GM19023 (cell line): ENCODE results near the gene CAPN12.
"Not testable (repeated sequence)": the region's sequence is repeated elsewhere in the genome, so short reads cannot be mapped to it uniquely, and the experiment has no call there.

ENCODE experiments used
- ATAC-seq: cut with Tn5 transposase; IDR thresholded peaks from one replicate; pipeline ENCODE4 v1.9.1; 2021; ENCODE audit warnings: mild to moderate bottlenecking, moderate library complexity; ENCODE audit not compliant: unreplicated experiment

CAPN12 gene

GRCh38 chr19:38744298-38744681 is at the start of gene CAPN12:
Gene CAPN12, minus strand, starts transcription at chr19:38744474. Its CDS starts 309 bp downstream, at chr19:38744165.
- ATAC-seq, result no peak

DNA sequence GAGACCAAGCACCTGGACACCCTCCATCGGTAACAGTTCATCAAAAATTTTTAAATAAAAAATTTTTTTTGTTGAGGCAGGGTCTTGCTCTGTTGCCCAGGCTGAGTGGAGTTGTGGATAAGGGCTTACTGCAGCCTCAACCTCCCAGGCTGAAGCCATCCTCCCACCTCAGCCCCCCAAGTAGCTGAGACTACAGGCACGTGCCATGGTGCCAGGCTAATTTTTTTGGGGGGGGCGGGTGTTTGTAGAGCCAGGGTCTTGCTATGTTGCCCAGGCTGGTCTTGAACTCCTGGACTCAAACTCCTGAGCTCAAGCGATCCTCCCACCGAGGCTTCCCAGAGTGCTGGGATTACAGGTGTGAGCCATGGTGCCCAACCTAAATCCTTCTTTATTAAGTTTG is 49.4 kb upstream of the CAPN12 start:
- ATAC-seq, result no peak

DNA sequence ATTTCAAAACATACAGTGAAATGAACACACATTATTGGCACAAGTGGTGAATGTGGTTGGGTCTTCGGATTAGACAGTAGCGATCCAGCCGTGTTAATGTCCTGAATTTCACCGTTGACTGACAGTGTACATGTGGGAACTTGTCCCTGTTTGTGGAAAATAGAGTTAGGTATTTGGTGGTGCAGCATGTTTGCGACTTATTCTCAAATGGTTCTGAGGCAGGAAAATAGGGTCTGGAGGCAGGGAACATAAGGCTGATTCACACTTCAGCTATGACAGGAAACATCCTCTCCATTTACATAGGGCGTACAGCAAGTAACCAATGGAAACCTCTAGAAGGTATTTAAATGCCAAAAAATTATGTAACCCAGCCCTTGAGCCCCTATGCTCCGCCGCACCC is 48.9 kb upstream of the CAPN12 start:
- no peak for ATAC-seq

- ATAC-seq, result no peak
Measured at GRCh38 chr19:38792250-38793111, 48.2 kb upstream of the CAPN12 start.

DNA sequence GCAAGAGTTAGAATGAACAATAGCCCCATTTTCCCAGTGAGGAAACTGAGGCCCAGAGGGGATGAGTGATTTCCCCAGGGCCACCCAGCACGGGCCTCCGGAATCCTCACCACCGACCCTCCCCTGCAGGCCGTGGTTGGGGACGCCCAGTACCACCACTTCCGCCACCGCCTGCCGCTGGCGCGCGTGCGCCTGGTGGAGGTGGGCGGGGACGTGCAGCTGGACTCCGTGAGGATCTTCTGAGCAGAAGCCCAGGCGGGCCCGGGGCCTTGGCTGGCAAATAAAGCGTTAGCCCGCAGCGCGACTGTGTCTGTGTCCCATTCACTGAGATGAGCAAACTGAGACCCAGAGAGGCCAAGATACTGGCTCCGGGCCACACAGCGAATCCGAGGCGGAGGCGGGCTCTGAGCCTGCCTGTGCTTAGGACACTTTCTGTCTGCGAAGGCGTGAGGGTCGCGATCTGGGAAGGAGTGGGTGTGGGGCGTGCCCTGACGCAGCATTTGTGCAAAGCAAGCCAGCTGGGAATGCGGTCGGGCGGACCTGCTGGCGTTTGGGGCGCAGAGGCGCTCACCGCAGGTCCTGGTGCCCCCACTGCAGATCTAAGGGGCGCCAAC is 47.3 kb upstream of the CAPN12 start:
- ATAC-seq, result peak; percentile 63

- ATAC-seq, result not testable (repeated sequence)
Measured at GRCh38 chr19:38790507-38791403, 46.5 kb upstream of the CAPN12 start.

GRCh38 chr19:38788478-38789243 is 44.4 kb upstream of the CAPN12 start, which contains the start of gene LGALS7B:
Gene LGALS7B, plus strand, starts transcription at chr19:38789200. Its CDS starts 27 bp downstream, at chr19:38789227.
- no peak for ATAC-seq

DNA sequence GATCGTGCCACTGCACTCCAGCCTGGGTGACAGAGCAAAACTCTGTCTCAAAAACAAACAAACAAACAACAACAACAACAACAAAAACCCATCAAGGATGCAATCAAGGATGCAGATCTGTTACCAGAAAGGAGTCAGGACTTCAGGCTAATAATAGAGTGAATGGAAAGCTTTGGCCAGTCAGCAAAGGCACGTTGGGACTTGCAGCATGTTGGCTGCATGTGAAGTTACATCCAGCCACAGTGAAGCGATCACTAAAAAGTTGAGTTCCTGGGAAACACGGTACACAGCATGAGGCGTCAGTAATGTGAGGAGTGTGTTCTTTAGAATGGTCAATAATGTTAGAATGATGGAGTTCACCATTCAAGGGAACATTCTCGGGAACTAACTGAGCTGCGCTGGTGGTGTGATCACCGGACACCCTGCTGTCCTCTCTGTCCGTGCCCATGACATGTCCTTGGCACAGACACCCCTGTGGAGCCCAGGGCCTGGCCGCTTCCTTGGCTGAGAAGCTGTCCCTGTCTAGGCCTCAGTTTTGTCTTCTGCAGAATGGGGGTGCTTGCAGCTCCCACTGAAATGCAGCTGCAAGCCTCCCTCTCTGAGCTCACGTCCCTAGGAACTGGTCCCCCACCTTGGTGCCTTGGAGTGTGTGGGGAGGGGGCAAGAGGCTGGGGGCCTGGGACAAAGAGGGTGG is 42.4 kb upstream of the CAPN12 start:
- ATAC-seq, result no peak

DNA sequence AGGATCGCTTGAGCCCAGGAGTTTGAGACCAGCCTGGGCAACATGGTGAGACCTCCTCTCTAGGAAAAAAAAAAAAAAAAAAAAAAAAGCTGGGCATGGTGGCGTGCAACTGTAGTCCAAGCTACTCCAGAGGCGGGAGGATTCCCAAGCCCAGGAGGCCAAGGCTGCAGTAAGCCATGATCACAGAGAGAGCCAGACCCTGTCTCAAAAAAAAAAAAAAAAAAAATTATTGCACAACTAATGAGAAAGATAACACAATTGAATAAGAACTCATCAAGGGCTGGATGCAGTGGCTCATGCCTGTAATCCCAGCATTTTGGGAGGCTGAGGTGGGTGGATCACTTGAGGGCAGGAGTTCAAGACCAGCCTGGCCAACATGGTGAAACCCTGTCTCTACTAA is 41.8 kb upstream of the CAPN12 start:
- ATAC-seq, result not testable (repeated sequence)

DNA sequence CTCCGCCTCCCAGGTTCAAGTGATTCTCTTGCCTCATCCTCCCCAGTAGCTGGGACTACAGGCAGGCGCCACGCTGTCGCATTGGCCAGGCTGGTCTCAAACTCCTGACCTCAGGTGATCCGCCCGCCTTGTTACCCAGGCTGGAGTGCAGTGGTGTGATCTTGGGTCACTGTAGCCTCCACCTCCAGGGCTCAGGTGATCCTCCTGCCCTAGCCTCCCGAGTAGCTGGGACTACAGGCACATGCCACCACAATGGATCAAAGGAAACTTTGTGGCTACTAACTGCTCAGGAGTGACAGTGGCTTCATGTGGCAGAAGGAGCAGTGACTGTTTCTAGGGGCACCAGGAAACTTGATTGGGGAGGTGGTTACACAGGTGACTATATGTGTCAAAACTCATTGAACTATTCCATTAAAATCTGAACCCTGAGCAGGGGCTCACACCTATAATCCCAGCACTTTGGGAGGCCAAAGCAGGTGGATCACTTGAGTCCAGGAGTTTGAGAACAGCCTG is 41.0 kb upstream of the CAPN12 start:
- ATAC-seq, result no peak

DNA sequence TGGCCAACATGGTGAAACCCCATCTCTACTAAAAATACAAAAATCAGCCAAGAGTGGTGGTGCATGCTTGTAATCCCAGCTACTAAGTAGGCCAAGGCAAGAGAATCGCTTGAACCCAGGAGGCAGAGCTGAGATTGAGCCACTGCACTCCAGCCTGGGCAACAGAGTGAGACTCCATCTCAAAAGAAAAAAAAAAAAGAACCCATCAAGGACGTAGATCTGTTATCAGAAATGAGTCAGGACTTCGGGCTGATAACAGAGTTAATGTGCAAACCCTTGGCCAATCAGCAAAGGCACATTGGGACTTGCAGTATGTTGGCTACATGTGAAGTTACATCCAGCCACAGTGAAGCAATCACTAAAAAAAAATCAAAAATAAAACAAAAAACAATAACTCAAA is 40.0 kb upstream of the CAPN12 start:
- ATAC-seq, result no peak

DNA sequence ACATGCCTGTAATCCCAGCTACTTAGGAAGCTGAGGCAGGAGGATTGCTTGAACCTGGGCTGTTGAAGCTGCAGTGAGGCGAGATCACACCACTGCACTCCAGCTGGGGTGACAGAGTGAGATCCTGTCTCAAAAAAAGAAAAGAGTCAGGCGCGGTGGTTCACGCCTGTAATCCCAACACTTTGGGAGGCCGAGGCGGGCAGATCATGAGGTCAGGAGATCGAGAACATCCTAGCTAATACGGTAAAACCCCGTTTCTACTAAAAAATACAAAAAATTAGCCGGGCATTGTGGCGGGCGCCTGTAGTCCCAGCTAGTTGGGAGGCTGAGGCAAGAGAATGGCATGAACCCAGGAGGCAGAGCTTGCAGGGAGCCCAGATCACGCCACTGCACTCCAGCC is 37.9 kb upstream of the CAPN12 start:
- ATAC-seq, result not testable (repeated sequence)

DNA sequence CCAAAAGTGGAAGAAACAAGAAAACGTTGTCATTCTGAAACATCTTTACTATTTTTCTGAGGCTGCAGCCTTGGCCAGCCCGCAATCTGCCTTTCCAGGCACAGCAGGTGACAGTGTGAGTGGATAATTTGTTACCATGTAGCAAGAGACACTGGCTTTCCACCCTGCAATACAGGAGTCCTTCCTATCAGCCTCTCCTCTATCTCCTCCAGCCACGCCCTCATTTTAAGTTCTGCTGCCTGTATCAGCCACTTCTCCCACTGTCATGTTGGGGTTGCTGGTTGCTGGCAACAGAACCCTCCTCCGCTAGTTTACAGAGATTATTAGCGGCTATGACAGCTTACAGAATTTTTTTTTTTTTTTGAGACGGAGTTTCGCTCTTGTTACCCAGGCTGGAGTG is 36.8 kb upstream of the CAPN12 start:
- no peak for ATAC-seq

- no peak for ATAC-seq
Measured at GRCh38 chr19:38780443-38780842, 36.2 kb upstream of the CAPN12 start.

- ATAC-seq, result no peak
Measured at GRCh38 chr19:38778733-38779132, 34.5 kb upstream of the CAPN12 start.

DNA sequence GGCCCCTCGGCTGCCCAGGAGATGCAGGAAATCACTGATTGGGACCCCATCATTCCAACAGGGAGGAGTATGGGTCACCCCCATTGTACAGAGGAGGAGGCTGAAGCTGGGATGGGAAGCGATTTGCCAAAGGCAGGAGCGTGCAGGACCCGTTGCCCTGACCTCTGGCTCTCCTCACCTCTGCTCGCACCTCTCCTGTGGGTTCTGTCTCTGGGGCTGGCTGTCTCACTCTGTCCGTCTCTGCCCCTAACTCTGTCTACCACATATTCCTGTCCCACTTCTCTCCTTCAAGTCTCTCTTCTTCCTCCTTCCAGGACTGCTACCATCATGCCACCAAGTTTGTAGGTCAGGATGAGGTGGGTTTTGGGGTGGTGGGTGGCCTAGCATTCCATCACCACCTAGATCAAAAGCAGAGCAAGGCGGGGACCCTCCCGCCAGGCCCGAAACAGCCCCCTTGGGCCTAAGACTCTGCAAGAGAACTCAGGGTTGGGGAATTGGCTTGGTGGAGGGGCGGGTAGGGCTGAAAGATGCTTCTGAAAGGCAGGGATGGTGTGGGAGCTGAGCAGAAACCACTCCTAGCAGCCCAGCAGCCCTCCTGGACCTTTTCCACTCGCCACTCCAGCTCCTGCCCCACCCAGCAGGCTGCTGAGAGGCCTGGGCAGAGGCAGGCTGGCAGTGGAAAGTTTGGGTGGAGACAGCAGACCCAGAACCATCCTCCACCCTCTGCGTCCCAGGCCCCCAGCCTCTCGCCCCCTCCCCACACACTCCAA is 30.1 kb upstream of the CAPN12 start:
- ATAC-seq, result no peak

DNA sequence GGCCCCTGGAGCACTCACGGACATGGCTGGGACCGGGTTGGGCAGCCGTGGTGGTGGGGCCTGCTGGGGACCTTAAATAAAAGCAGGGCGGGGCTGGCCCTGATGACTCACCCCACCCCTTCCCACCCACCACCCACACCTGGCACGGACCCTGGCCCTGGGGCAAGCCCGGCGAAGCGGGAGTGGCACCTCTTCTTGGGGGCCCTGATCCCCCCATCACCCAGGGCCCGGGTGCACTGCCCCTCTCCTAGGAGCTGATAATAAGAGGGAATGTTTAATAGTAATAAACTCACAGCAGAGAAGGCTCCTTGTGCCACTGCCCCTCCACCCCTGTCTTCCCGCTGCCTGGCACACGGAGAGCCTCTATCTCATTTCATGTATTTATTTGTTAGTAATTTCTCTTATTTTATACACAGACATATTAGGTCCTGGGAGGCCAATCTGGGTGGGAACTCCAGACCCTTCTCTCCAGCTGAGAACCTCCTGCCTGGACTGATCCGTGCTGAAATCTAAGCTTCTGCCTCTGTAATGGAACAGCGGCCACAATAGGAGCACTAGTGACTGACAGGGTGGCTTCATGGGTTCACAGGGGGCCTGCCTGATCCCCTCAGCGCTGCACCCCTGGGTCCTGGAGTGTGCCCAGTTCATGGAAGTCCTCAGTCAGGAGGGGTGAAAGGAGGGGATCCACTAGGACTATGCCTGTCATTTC is 29.3 kb upstream of the CAPN12 start, which contains the start of gene LGALS7:
LGALS7 (minus strand) TSS at position 49 of the 709 bp plus-strand sequence; CDS start at position 24, 25 bp downstream.
- no peak for ATAC-seq

GRCh38 chr19:38771569-38771968 is 27.3 kb upstream of the CAPN12 start:
- ATAC-seq, result not testable (repeated sequence)
